NCI-H2227 (cell line): ENCODE results near the gene OGFOD3.
"Not testable (repeated sequence)": the region's sequence is repeated elsewhere in the genome, so short reads cannot be mapped to it uniquely, and the experiment has no call there.

Experiments used
- DNase-seq: peaks from one replicate; lab custom pipeline; 2025; ENCODE audit not compliant: unreplicated experiment; lab: John Stamatoyannopoulos, UW

Gene OGFOD3

GRCh38 chr17:82355770-82356427, 62.5 kb downstream of the OGFOD3 start:
- no peak for DNase-seq

- no peak for DNase-seq
Measured at GRCh38 chr17:82354804-82355308, 63.5 kb downstream of the OGFOD3 start.

GRCh38 chr17:82353484-82353883, 64.9 kb downstream of the OGFOD3 start:
- no peak for DNase-seq

GRCh38 chr17:82351713-82352488, 66.5 kb downstream of the OGFOD3 start:
- DNase-seq: peak; percentile 94

GRCh38 chr17:82351254-82351712, 67.1 kb downstream of the OGFOD3 start:
- DNase-seq: no peak

- DNase-seq: no peak
Measured at GRCh38 chr17:82350182-82351030, 68.0 kb downstream of the OGFOD3 start.

- no peak for DNase-seq
Measured at GRCh38 chr17:82349287-82349701, 69.1 kb downstream of the OGFOD3 start.

GRCh38 chr17:82348866-82349265, 69.5 kb downstream of the OGFOD3 start:
- DNase-seq: no peak

GRCh38 chr17:82348434-82348833, 70.0 kb downstream of the OGFOD3 start:
- DNase-seq: no peak

- not testable (repeated sequence) for DNase-seq
Measured at GRCh38 chr17:82347994-82348393, 70.4 kb downstream of the OGFOD3 start.

- DNase-seq: no peak
Measured at GRCh38 chr17:82346342-82347300, 71.8 kb downstream of the OGFOD3 start.

GRCh38 chr17:82345151-82345976, 73.0 kb downstream of the OGFOD3 start:
- DNase-seq: no peak

GRCh38 chr17:82344175-82344907, 74.0 kb downstream of the OGFOD3 start:
- no peak for DNase-seq

GRCh38 chr17:82343560-82343959, 74.8 kb downstream of the OGFOD3 start:
- no peak for DNase-seq

GRCh38 chr17:82342361-82343079, 75.9 kb downstream of the OGFOD3 start:
- DNase-seq: no peak

- DNase-seq: no peak
Measured at GRCh38 chr17:82339634-82340580, 78.5 kb downstream of the OGFOD3 start.
